Activated B cell treated with CpG ODN at 0.5 μM for 24 hours (primary cell): ENCODE measurements around the gene TLR9. TPM values are rescaled to one million over a fixed set of nuclear protein-coding genes. Genes with fewer than 3 reads are reported as not detected.

Experiments
- ATAC-seq: fragments of 200-7000 bp; cut with Tn5 transposase; one replicate; pipeline ENCODE4 v1.10.0; 2021; ENCODE audit warnings: low read depth, mild to moderate bottlenecking, moderate library complexity
- CTCF ChIA-PET: fragments of 350-600 bp; sonication (Branson Sonifier 250); formaldehyde crosslinking; loops from one replicate; lab custom pipeline; 2021; ENCODE audit warnings: antibody characterized with exemption; lab: Charles Lee
- POLR2A ChIA-PET: fragments of 350-600 bp; sonication (Branson Sonifier 250); formaldehyde crosslinking; loops from one replicate; lab custom pipeline; 2021; ENCODE audit warnings: antibody characterized with exemption; lab: Charles Lee
- DNase-seq: peaks from one replicate; pipeline ENCODE4 v3.0.0; 2022
- H3K27ac Mint-ChIP-seq: one replicate; pipeline ENCODE4 v1.8.0; 2020; ENCODE audit warnings: mixed read lengths
- H3K27me3 Mint-ChIP-seq: one replicate; pipeline ENCODE4 v1.8.0; 2021; ENCODE audit warnings: mixed read lengths
- H3K36me3 Mint-ChIP-seq: one replicate; pipeline ENCODE4 v1.8.0; 2021; ENCODE audit warnings: low read depth, mixed read lengths
- H3K4me1 Mint-ChIP-seq: one replicate; pipeline ENCODE4 v1.8.0; 2021; ENCODE audit warnings: mixed read lengths
- H3K4me3 Mint-ChIP-seq: one replicate; pipeline ENCODE4 v1.8.0; 2020; ENCODE audit warnings: mild to moderate bottlenecking, mixed read lengths
- H3K9me3 Mint-ChIP-seq: one replicate; pipeline ENCODE4 v1.8.0; 2020; ENCODE audit warnings: mixed read lengths
- CTCF ChIP-seq: fragments of 200-600 bp; IDR thresholded peaks from one replicate; pipeline ENCODE4 v1.8.0; 2022; ENCODE audit warnings: antibody characterized with exemption, mild to moderate bottlenecking
- intact Hi-C: fragments of 100-400 bp; cut with micrococcal nuclease; formaldehyde crosslinking; loops from one replicate; pipeline ENCODE4 v1.15.1; 2024
- total RNA-seq: library from RNA; stranded (reverse); gene quantifications from 2 replicates; pipeline ENCODE4 v1.2.3, GENCODE V29; 2022

Gene TLR9
- total RNA-seq, 1 donor from 2014 or later, result 10.4 TPM

- CTCF ChIA-PET, result interaction anchor here (1.0 to 2.0 kb wide), 4 partner anchors 12 to 102 kb away, joined by 3 to 8 read pairs (median 4); partner anchors contain the start of gene TLR9
Measured at GRCh38 chr3:52237006-52237656, 11.7 kb upstream of the TLR9 start.

GRCh38 chr3:52236424-52236886 lies 11.0 kb upstream of the TLR9 start:
- TF ChIP-seq CTCF, result no peak
- ATAC-seq, result no peak
- no peaks in the 10 kb centered on the region for H3K9me3 Mint-ChIP-seq
- no peaks in the 10 kb centered on the region for H3K27me3 Mint-ChIP-seq
- intact Hi-C loops, result no loop called here
- no peak overlapping the region for H3K27ac Mint-ChIP-seq
- ChIA-PET POLR2A (interaction anchor here (1.7 to 12.1 kb wide), 3 partner anchors 11 to 51 kb away, joined by 7 to 147 read pairs (median 111); partner anchors contain the start of genes GLYCTK, TLR9 and WDR82), CTCF (interaction anchor here (1.0 to 2.0 kb wide), 4 partner anchors 11 to 103 kb away, joined by 3 to 8 read pairs (median 4); partner anchors contain the start of gene TLR9)
- no peak for DNase-seq
- H3K4me3 Mint-ChIP-seq, result no peak overlapping the region
- H3K36me3 Mint-ChIP-seq, result peaks cover 40% of the 10 kb centered on the region
- H3K4me1 Mint-ChIP-seq, result peaks cover 68% of the 10 kb centered on the region

More at GRCh38 chr3:52237006-52237656, 11.7 kb upstream of the TLR9 start:
- H3K27me3 Mint-ChIP-seq, result no peaks in the 10 kb centered on the region
- DNase-seq (no peak), ATAC-seq (no peak)
- intact Hi-C loops, result no loop called here
- no peaks in the 10 kb centered on the region for H3K9me3 Mint-ChIP-seq
- H3K4me3 Mint-ChIP-seq, result peak overlapping the region; percentile 53
- H3K36me3 Mint-ChIP-seq, result peaks cover 36% of the 10 kb centered on the region
- H3K27ac Mint-ChIP-seq, result no peak overlapping the region
- no peak for TF ChIP-seq CTCF
- POLR2A ChIA-PET, result interaction anchor here (0.6 to 12.1 kb wide), 4 partner anchors 12 to 80 kb away, joined by 4 to 147 read pairs (median 59); partner anchors contain the start of genes GLYCTK, TLR9 and WDR82
- peaks cover 66% of the 10 kb centered on the region for H3K4me1 Mint-ChIP-seq

- H3K36me3 Mint-ChIP-seq, result peaks cover 57% of the 10 kb centered on the region
- H3K27ac Mint-ChIP-seq, result no peak overlapping the region
- ChIA-PET POLR2A (interaction anchor here (0.9 to 7.9 kb wide), 6 partner anchors 9 to 43 kb away, joined by 4 to 111 read pairs (median 7); partner anchors contain the start of genes TLR9 and WDR82), CTCF (interaction anchor here (0.8 to 1.2 kb wide), 3 partner anchors 14 to 44 kb away, joined by 3 to 4 read pairs (median 3); partner anchors contain the start of gene WDR82)
- H3K4me1 Mint-ChIP-seq, result peaks cover 61% of the 10 kb centered on the region
- intact Hi-C loops, result no loop called here
- H3K4me3 Mint-ChIP-seq, result no peak overlapping the region
- TF ChIP-seq CTCF, result no peak
- no peaks in the 10 kb centered on the region for H3K9me3 Mint-ChIP-seq
- no peaks in the 10 kb centered on the region for H3K27me3 Mint-ChIP-seq
- ATAC-seq (no peak), DNase-seq (no peak)
Measured at GRCh38 chr3:52234516-52235447, 9.3 kb upstream of the TLR9 start.

- Mint-ChIP-seq H3K9me3 (no peaks in the 10 kb centered on the region), H3K36me3 (peaks cover 59% of the 10 kb centered on the region), H3K27me3 (no peaks in the 10 kb centered on the region), H3K4me3 (no peak overlapping the region), H3K4me1 (peaks cover 54% of the 10 kb centered on the region), H3K27ac (no peak overlapping the region)
- no peak for TF ChIP-seq CTCF
- DNase-seq (no peak), ATAC-seq (no peak)
- ChIA-PET CTCF (interaction anchor here (0.8 to 1.1 kb wide), 2 partner anchors 43 to 44 kb away, joined by 3 read pairs; partner anchors contain the start of gene WDR82), POLR2A (interaction anchor here (1.6 to 7.9 kb wide), 5 partner anchors 8 to 44 kb away, joined by 4 to 111 read pairs (median 9); partner anchors contain the start of genes TLR9 and WDR82)
- intact Hi-C loops, result no loop called here
Measured at GRCh38 chr3:52233968-52234367, 8.5 kb upstream of the TLR9 start.
